Activated CD4-positive, CD25-positive, alpha-beta regulatory T cell (primary cell): ENCODE results near the gene EPB41L5.
"Not testable (repeated sequence)": the region's sequence is repeated elsewhere in the genome, so short reads cannot be mapped to it uniquely, and the experiment has no call there.

ENCODE experiments used
- DNase-seq, 4 experiments: peaks; one replicate each; lab custom pipeline; 2025; lab: John Stamatoyannopoulos, UW

The EPB41L5 gene

GRCh38 chr2:120141300-120142069 lies 128.6 kb downstream of the EPB41L5 start:
- DNase-seq: no peak

GRCh38 chr2:120142528-120143219 lies 129.8 kb downstream of the EPB41L5 start:
- DNase-seq: no peak

DNA sequence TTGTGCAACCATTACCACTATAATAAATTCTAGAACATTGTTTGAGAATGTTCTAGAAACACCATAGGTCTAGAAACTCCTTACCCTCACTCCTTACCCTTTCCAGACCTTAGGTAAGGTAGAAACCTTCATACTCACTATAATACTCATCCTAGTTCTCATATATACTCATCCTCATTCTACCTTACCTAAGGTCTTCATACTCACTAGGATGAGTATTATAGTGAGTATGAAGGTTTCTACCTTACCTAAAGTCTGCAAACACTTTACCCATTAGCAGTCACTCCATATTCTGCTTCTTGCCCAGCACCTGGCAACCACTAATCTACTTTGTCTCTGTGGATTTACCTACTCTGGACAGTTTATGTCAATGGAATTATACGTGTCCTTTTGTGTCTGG lies 135.4 kb downstream of the EPB41L5 start:
- no peak for DNase-seq

- DNase-seq: no peak
Observed at GRCh38 chr2:120148669-120149068, 135.8 kb downstream of the EPB41L5 start.

DNA sequence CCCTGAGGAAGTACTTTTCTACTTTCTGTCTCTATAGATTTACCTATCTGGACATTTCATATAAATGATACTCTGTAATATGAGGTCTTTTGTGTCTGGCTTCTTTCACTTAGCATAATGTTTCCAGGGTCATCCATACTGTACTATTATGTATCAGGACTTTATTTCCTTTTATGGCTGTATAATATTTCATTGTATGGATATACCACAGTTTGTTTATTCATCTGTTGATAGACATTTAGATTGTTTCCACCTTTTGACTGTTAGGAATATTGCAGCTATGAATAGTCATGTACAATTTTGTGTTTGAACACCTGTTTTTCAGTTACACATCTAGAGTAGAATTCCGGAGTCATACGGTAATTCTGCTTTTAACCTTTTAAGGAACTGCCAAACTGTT lies 136.5 kb downstream of the EPB41L5 start:
- DNase-seq: no peak

- DNase-seq: no peak
Observed at GRCh38 chr2:120150040-120150482, 137.2 kb downstream of the EPB41L5 start.

GRCh38 chr2:120155308-120155707 lies 142.4 kb downstream of the EPB41L5 start:
- no peak for DNase-seq

DNA sequence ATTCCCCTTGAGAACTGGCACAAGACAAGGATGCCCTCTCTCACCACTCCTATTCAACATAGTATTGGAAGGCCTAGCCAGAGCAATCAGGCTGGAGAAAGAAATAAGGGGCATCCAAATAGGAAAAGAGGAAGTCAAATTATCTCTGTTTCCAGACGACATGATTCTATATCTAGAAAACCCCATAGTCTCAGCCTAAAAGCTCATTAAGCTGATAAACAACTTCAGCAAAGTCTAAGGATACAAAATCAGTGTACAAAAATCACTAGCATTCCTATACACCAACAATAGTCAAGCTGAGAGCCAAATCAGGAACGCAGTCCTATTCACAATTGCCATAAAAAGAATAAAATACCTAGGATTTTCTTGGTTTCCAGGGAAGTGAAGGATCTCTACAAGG lies 145.8 kb downstream of the EPB41L5 start:
- not testable (repeated sequence) for DNase-seq

- DNase-seq: no peak
Observed at GRCh38 chr2:120161190-120161589, 148.3 kb downstream of the EPB41L5 start.

DNA sequence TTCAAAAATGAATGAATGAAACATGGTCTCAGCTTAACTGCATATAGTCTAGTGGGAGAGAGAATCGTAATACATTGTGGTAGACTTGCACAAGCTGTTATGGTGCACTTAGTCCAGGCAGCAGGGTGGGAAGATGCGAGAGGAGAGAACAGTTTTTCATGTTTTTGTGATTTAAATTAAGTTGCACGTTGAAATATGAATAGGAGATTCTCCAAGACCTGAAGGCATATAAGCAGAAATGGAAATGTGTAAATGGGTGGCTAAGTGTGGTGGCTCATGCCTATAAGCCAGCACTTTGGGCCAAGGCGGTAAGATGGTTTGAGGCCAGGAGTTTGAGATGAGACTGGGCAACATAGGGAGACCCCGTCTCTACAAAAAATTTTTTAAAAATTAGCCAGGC lies 149.8 kb downstream of the EPB41L5 start:
- DNase-seq: no peak

DNA sequence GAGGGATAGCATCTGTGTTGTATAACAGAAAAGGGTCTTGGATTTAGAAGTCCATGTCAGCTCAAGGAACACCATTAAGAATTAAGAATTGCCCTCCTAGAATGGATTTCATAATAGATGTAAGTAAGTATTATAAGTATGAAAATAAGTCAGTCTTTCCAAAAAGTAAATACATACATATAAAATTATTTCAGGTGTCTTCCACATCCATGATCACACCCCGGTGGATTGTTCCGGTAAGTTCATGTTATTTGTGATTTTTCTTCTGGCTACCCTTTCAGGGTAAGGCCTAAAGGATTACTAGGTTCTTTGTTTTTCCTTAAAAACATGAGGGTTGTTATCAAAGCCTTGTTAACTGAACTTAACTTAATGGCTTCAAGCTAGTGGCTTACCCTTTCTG lies 154.4 kb downstream of the EPB41L5 start:
- DNase-seq: no peak

DNA sequence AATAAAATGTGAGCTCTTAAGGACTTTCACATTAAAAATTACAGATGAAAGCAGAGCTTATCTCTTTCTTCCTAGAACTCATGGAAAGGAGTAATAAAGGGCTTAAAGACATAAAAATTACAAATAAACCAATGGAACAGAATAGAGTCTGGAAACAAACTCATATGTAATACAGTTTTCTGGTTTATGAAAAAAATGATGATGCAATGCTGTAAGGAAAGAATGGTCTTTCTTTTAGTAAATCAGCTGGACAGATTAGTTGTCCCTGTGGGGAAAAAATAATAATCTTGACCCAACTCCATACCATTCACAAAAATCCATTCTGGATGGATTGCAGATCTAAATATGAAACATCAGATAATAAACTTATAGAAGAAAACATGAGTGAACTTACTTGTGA lies 156.1 kb downstream of the EPB41L5 start:
- no peak for DNase-seq

GRCh38 chr2:120174963-120175581 lies 162.2 kb downstream of the EPB41L5 start:
- DNase-seq: no peak

DNA sequence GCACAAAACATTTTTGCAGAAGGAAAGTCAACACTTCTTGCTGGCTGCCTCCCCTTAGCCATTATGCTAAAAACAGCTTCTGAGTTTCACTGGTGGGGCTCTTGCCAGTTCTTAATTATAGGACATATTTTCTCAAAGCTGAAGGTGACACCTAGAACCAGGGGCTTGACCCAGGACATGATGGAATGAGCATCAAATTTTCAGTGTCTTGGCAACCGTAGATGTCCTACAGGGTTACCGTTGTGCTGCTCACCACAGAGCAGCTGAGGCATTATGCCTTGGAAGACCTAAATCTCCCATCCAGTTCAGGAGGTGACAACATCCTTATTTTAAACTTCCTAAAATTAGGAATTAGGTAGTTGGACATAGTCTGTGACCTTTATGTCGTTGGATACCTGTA lies 163.6 kb downstream of the EPB41L5 start:
- no peak for DNase-seq

DNA sequence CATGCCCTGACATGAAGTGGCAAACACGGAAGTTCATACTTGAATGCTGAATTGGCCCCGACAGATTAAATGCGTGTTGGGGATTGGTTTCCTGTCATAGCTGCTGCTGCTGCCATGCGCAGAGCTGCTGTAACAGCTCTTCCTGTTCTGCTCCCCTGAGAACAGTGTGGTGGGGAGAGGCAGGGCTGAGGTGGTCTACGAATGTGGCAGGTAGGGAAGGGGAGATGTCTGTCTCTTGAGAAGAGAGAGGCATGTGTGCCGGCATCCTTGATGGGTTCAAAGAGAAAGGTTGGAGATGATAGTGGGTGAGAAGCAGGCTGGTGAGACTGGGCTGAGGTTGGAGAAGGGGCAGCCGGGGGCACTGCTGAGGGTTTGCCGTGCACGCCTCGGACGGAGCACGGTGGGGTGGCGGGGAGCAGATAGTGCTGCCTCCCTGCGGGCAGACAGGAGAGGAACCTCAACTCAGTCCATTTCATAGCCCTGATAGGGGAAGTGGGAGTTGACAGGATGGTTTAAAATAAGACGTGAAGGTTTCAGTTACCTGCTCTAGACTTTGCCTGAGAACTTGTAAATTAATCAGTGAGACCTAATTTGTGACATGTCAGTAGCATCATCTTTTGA lies 164.2 kb downstream of the EPB41L5 start:
- peak; percentile 56 to 62 (median 60) for DNase-seq

GRCh38 chr2:120177973-120178372 lies 165.1 kb downstream of the EPB41L5 start:
- no peak for DNase-seq

- no peak for DNase-seq
Observed at GRCh38 chr2:120179396-120179795, 166.5 kb downstream of the EPB41L5 start.

DNA sequence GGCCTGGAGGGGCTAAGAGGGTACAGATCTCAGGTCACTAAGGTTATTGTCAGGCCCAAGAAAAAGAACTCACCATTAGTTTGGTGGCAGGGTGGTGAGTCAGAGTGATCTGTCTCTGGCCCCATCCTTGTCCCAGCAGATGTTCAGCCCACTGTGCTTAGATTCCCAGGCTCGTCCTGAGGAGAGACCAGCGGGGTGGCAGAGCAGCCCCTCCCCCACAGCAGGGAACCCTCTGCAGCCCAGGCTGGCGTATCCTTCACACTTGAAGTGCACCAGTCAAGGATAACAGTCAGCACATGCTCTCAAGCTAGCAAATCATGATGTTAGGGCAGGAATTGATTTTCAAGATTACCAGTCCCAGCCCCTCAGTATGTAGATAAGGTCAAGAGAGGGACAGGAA lies 167.2 kb downstream of the EPB41L5 start:
- no peak for DNase-seq

DNA sequence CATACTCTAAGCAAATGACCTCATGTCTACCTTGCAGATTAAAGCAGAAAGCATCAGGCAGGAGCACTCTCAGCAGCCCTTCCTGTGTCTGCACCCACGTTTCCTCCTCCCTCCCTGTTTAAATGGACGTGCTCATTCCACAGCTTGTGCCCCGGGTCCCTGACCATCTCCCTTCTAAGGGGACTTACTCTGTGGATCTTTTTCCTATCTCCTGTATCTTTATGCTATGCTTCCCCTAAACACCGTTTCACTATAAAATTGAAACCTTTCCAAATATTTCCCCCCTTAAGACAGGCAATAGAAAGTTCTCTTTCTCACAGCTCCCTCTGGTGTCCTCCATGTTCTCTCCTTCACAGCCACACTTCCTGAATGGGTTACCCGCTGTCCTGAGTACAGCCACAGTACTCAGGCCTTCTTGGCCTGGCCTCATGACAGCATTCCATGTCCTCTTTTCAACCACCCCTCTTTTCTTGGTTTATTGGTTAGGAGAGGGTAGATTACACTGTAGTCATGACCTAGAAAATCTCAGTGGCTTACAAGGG lies 169.2 kb downstream of the EPB41L5 start:
- no peak for DNase-seq

DNA sequence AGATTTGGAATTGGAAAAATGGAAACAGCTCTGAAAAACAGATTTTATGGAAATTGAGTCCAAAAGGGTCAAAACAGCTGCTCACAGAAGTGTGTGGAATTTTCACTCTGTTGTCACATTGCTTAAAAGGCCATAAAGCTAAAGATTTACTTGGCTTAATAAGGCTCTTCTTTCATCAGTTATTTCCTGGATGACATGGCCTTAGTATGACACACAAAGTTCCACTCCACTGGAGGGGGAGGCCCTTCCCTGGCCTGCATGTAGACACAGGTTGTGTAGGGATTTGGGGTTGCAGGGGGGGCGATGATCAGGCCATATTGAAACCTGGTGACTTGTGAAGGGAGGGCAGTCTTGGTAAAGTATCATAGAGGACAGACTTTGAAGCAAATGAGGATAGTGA lies 176.3 kb downstream of the EPB41L5 start:
- no peak for DNase-seq

DNA sequence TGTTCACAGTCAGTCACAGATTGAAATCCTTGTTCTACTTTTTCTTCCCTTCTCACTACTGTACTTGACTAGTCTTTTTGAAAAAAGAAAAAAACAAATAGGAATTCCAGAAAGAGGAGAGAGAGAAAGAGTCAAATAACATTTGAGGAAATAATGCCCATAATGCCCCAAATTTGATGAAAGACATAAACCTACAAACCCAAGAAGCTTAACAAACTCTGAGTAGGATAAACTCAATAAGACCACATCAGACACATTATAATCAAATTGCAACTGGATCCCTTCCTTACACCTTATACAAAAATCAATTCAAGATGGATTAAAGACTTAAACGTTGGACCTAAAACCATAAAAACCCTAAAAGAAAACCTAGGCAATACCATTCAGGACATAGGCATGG lies 179.4 kb downstream of the EPB41L5 start:
- no peak for DNase-seq

- DNase-seq: no peak
Observed at GRCh38 chr2:120195553-120195952, 182.7 kb downstream of the EPB41L5 start.
